Measurements from ENCODE around the gene GJB1.

The GJB1 gene

DNA sequence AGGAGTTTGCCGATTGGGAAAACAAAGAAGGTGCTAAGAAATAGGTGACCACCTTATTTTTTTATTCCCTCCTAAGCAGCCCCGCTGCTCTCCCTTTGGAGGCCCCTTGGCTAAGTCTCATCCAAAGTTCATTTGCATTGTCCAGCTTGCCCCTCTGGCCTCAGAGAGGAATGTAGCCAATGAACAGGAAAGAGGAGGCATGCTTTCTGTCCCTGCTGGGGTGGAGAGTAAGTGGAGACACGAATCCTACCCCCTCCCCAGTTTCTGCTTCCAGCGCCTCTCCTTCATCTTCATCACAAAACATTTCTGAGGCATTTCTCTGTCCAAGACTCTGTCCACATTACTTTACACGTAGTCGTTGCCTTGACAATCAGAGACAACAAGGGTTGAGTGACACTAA lies 39.7 kb upstream of the GJB1 start:
- no peaks in the 10 kb centered on the region for H3K9me3 ChIP-seq (ENCODE audit: low read length)
- H3K27ac ChIP-seq (ENCODE audit: low read depth, low read length, poor library complexity, severe bottlenecking), result peak overlapping the region; percentile 93
- H3K79me2 ChIP-seq (ENCODE audit: insufficient read depth, low read length), result no peaks in the 10 kb centered on the region
- H3K9ac ChIP-seq (ENCODE audit: low read length), result no peak overlapping the region; the same call in 1 of the 2 replicates
- no peak overlapping the region for H3K4me3 ChIP-seq (ENCODE audit: low read depth, low read length, poor library complexity, severe bottlenecking)
- TF ChIP-seq, protein P1, sequence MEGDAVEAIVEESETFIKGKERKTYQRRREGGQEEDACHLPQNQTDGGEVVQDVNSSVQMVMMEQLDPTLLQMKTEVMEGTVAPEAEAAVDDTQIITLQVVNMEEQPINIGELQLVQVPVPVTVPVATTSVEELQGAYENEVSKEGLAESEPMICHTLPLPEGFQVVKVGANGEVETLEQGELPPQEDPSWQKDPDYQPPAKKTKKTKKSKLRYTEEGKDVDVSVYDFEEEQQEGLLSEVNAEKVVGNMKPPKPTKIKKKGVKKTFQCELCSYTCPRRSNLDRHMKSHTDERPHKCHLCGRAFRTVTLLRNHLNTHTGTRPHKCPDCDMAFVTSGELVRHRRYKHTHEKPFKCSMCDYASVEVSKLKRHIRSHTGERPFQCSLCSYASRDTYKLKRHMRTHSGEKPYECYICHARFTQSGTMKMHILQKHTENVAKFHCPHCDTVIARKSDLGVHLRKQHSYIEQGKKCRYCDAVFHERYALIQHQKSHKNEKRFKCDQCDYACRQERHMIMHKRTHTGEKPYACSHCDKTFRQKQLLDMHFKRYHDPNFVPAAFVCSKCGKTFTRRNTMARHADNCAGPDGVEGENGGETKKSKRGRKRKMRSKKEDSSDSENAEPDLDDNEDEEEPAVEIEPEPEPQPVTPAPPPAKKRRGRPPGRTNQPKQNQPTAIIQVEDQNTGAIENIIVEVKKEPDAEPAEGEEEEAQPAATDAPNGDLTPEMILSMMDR (IDR thresholded peaks at IDR 0.05; ENCODE audit: low read length), result no peak
- no peak for TF ChIP-seq EZH2 (IDR thresholded peaks at IDR 0.05; ENCODE audit: borderline replicate concordance, low read length)
- no peaks in the 10 kb centered on the region for H4K20me1 ChIP-seq (ENCODE audit: insufficient read depth, low read length)
- H3F3A ChIP-seq (ENCODE audit: insufficient read depth, low read length), result peaks cover 4% of the 10 kb centered on the region; the same call in 1 of the 2 replicates
- H2AFZ ChIP-seq (ENCODE audit: low read length), result no peak overlapping the region
- no peaks in the 10 kb centered on the region for H3K27me3 ChIP-seq (ENCODE audit: insufficient read depth, low read length)
- no peaks in the 10 kb centered on the region for H3K9me2 ChIP-seq (ENCODE audit: low read depth, low read length)
- no peak overlapping the region for H3K4me2 ChIP-seq (ENCODE audit: low read length)
- H3K36me3 ChIP-seq (ENCODE audit: insufficient read depth, low read length), result no peaks in the 10 kb centered on the region
- H3K4me1 ChIP-seq (ENCODE audit: insufficient read depth, low read length, severe bottlenecking), result peaks cover 23% of the 10 kb centered on the region

DNA sequence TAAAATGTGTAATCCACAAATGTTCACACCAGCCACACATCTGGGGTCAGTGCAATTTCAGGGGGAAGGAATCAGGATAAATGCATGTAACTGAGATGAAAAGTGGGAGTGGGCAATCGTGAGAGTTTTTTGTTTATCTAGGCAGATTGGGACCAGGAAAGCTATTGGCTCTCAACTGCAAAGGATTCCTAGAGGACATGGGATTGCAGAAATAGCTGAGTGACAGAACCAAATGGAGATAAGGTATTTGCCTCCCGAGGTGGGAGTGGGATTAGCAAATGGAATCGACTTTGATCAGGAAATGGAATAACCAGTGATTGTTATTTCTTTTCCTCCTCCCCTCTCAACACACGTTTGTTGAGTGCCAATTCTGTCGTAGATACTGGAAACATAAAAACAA lies 38.9 kb upstream of the GJB1 start:
- no peak overlapping the region for H3K4me2 ChIP-seq (ENCODE audit: low read length)
- peaks cover 4% of the 10 kb centered on the region; the same call in 1 of the 2 replicates for H3F3A ChIP-seq (ENCODE audit: insufficient read depth, low read length)
- no peaks in the 10 kb centered on the region for H3K9me3 ChIP-seq (ENCODE audit: low read length)
- no peaks in the 10 kb centered on the region for H3K79me2 ChIP-seq (ENCODE audit: insufficient read depth, low read length)
- H3K4me1 ChIP-seq (ENCODE audit: insufficient read depth, low read length, severe bottlenecking), result peaks cover 23% of the 10 kb centered on the region
- no peaks in the 10 kb centered on the region for H3K36me3 ChIP-seq (ENCODE audit: insufficient read depth, low read length)
- H3K9ac ChIP-seq (ENCODE audit: low read length), result no peak overlapping the region
- no peaks in the 10 kb centered on the region for H3K9me2 ChIP-seq (ENCODE audit: low read depth, low read length)
- no peak overlapping the region for H3K27ac ChIP-seq (ENCODE audit: low read depth, low read length, poor library complexity, severe bottlenecking)
- H3K27me3 ChIP-seq (ENCODE audit: insufficient read depth, low read length), result no peaks in the 10 kb centered on the region
- no peak for TF ChIP-seq EZH2 (IDR thresholded peaks at IDR 0.05; ENCODE audit: borderline replicate concordance, low read length)
- TF ChIP-seq, protein P1 (IDR thresholded peaks at IDR 0.05; ENCODE audit: low read length), result no peak
- no peaks in the 10 kb centered on the region for H4K20me1 ChIP-seq (ENCODE audit: insufficient read depth, low read length)
- no peak overlapping the region for H3K4me3 ChIP-seq (ENCODE audit: low read depth, low read length, poor library complexity, severe bottlenecking)
- H2AFZ ChIP-seq (ENCODE audit: low read length), result no peak overlapping the region

DNA sequence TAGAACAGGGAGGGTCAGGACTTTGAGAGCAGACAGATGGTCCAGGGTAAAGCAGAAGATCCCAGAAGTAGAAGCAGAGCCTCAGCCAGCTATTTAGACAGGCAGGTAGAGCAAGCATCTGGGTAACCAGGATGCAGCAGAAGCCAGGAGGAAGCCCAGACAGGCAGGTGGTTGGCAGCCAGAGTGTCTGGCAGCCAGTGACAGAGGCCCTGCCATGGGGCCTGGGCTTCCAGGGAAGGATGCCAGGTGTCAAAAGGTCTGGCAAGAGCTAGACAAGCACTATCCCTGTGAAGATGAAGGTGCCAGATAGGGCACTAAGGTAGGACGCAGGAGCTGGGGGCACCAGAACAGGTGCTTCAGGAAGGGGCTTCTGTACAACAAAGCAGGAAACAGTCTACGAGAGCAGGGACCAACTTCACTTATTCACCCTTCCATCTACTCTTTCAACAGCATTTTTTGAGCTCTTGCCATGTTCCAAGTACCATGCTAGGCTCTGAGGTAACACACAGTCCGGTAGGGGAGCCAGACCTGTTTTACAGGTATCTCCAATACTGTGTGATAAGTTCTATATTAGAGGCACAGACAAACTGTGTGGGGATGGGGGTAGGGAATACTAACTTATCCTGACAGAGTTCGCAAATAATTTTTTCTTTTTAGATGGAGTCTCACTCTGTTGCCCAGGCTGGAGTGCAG lies 38.1 kb upstream of the GJB1 start:
- TF ChIP-seq, protein P1 (IDR thresholded peaks at IDR 0.05; ENCODE audit: low read length), result no peak
- no peak for TF ChIP-seq EZH2 (IDR thresholded peaks at IDR 0.05; ENCODE audit: borderline replicate concordance, low read length)
- Histone ChIP-seq H3K9me3 (ENCODE audit: low read length) (no peaks in the 10 kb centered on the region), H3K4me1 (ENCODE audit: insufficient read depth, low read length, severe bottlenecking) (peaks cover 23% of the 10 kb centered on the region), H2AFZ (ENCODE audit: low read length) (no peak overlapping the region), H3K9ac (ENCODE audit: low read length) (no peak overlapping the region), H3K79me2 (ENCODE audit: insufficient read depth, low read length) (no peaks in the 10 kb centered on the region), H3K4me3 (ENCODE audit: low read depth, low read length, poor library complexity, severe bottlenecking) (no peak overlapping the region), H4K20me1 (ENCODE audit: insufficient read depth, low read length) (no peaks in the 10 kb centered on the region), H3K27ac (ENCODE audit: low read depth, low read length, poor library complexity, severe bottlenecking) (no peak overlapping the region), H3K4me2 (ENCODE audit: low read length) (no peak overlapping the region), H3K36me3 (ENCODE audit: insufficient read depth, low read length) (no peaks in the 10 kb centered on the region), H3K9me2 (ENCODE audit: low read depth, low read length) (no peaks in the 10 kb centered on the region), H3F3A (ENCODE audit: insufficient read depth, low read length) (peaks cover 4% of the 10 kb centered on the region; the same call in 1 of the 2 replicates), H3K27me3 (ENCODE audit: insufficient read depth, low read length) (no peaks in the 10 kb centered on the region)
